GM10266 (cell line): ENCODE results near the gene NDUFAF4.

ENCODE experiments used
- DNase-seq: peaks from one replicate; pipeline ENCODE4 v3.0.0; 2012; ENCODE audit errors: extremely low spot score
- CTCF ChIP-seq: IDR thresholded peaks from 2 replicates; pipeline ENCODE4 v1.5.1; 2012; ENCODE audit warnings: mild to moderate bottlenecking, low read depth; ENCODE audit not compliant: control insufficient read depth, insufficient read depth; ENCODE audit errors: missing control alignments

The NDUFAF4 gene

GRCh38 chr6:96841345-96841744 is 56.3 kb downstream of the NDUFAF4 start:
- no peak for TF ChIP-seq CTCF
- DNase-seq: no peak
